Left ventricle myocardium superior (tissue), 1 donor: ENCODE results near the gene EFNB2. TPM values are rescaled to one million over a fixed set of nuclear protein-coding genes. Genes with fewer than 3 reads are reported as not detected.

Experiments
- ATAC-seq: fragments of 200-7000 bp; cut with Tn5 transposase; one replicate; pipeline ENCODE4 v1.9.1; 2020; ENCODE audit warnings: mild to moderate bottlenecking, moderate library complexity
- DNase-seq: peaks from one replicate; pipeline ENCODE4 v3.0.0-alpha.2; 2020
- intact Hi-C: fragments of 100-400 bp; cut with micrococcal nuclease; formaldehyde crosslinking; loops from one replicate; pipeline ENCODE4 v1.11.0; 2022
- total RNA-seq: library from RNA; stranded (reverse); fragmentation: NEBNext Ultra II Directional; extraction: Animal tissue kit (Norgen Biotek cat#: 25700); gene quantifications from one replicate; pipeline ENCODE4 v1.2.1, GENCODE V29; 2021
- donor health status: DM: no; HTN: yes; CAD: no; lungs with severe emphysema.

EFNB2 gene
- total RNA-seq, 1 donor from 2014 or later, result 9.2 TPM

GRCh38 chr13:106468744-106469590 lies 66.5 kb downstream of the EFNB2 start:
- DNase-seq (no peak), ATAC-seq (no peak)
- intact Hi-C loops, result no loop called here

DNA sequence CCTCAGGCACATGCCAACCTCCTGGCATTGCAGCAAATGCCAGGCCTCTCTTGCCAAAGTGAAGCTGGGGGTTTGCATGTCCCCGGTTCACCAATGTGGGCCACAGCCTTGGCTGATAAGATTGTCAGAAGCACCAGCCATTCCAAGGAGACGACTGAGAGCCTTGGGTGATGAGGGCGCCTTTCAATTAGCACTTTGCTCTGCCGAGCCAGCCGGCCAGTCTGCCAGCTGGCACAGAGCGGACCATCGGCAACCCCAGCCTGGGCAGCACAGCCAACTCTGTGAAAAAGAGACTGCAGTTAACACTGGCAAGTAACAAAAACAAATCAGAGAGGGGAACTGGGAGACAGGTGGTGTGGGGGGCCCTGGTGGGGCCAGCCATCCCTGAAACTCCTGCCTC lies 67.3 kb downstream of the EFNB2 start:
- DNase-seq, result peak; percentile 66

GRCh38 chr13:106467427-106468122 lies 67.9 kb downstream of the EFNB2 start:
- DNase-seq (no peak), ATAC-seq (no peak)
- intact Hi-C loops, result no loop called here

More for the DNA sequence above, 67.3 kb downstream of the EFNB2 start:
- ATAC-seq, result peak; percentile 79
- intact Hi-C loops, result no loop called here

GRCh38 chr13:106466691-106467426 lies 68.6 kb downstream of the EFNB2 start:
- DNase-seq (no peak), ATAC-seq (no peak)
- intact Hi-C loops, result no loop called here

- intact Hi-C loops, result no loop called here
- ATAC-seq, result no peak
- no peak for DNase-seq
Observed at GRCh38 chr13:106464076-106464475, 71.4 kb downstream of the EFNB2 start.

- ATAC-seq (no peak), DNase-seq (no peak)
- intact Hi-C loops, result no loop called here
Observed at GRCh38 chr13:106462710-106463109, 72.8 kb downstream of the EFNB2 start.

- intact Hi-C loops, result no loop called here
- no peak for ATAC-seq
- DNase-seq, result no peak
Observed at GRCh38 chr13:106455777-106456176, 79.7 kb downstream of the EFNB2 start.

- intact Hi-C loops, result no loop called here
- ATAC-seq, result no peak
- no peak for DNase-seq
Observed at GRCh38 chr13:106455190-106455589, 80.3 kb downstream of the EFNB2 start.

GRCh38 chr13:106453101-106453500 lies 82.4 kb downstream of the EFNB2 start:
- DNase-seq, result no peak
- intact Hi-C loops, result no loop called here
- ATAC-seq, result no peak

GRCh38 chr13:106450991-106451390 lies 84.5 kb downstream of the EFNB2 start:
- intact Hi-C loops, result no loop called here
- DNase-seq, result no peak
- ATAC-seq, result no peak

DNA sequence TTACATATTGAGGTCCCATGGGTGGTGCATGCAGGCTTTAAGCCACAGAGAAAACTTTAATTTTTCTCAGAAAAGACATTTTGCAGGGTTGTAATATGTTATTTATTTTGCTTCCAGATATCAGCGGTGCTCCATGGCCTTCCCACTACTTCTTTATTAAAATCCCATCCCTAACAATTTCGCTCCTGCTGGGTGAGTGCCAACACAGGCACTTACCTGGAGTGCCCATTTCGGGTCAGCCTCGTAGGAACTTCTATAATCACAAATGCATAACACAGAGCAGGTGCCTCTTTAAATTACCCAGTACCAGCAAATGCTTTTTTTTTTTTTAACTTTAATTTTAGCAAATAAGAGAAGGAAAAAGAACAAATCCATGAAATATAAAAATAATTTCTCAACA lies 86.4 kb downstream of the EFNB2 start:
- intact Hi-C loops, result no loop called here
- no peak for ATAC-seq
- no peak for DNase-seq

GRCh38 chr13:106445996-106446395 lies 89.5 kb downstream of the EFNB2 start:
- DNase-seq (no peak), ATAC-seq (no peak)
- intact Hi-C loops, result no loop called here

GRCh38 chr13:106443607-106444322 lies 91.7 kb downstream of the EFNB2 start:
- intact Hi-C loops, result no loop called here
- ATAC-seq (no peak), DNase-seq (no peak)

DNA sequence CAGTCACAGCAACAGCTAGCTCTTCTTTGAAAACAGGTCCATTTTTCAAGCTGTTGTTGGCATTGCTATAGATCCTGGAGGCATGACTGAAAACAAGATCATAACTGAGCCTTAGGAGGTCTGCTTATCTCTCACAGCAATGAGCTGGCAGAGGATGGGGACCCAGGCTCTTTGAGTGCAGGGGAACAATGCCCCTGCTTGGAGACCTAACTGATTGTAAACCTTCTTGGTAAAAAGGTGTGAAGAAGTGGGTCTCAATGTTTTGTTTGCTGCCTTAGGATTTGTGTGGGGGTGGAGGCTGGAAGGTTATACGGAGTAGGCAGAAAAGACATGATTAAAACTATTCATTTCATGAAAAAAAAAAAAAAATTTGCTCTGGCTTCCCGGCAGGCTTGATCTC lies 94.6 kb downstream of the EFNB2 start:
- ATAC-seq (no peak), DNase-seq (no peak)
- intact Hi-C loops, result no loop called here

Other genes starting within 250 kb of the EFNB2 start
- 32.4 TPM for gene ARGLU1, start 32.5 kb upstream of the EFNB2 start, total RNA-seq